Cardiac fibroblast (primary cell): ENCODE data around the gene PREP.

Source experiments
- DNase-seq, 2 donors: peaks; one replicate each; pipeline versions ENCODE4 v3.0.0 to v3.0.0-alpha.2; 2010; ENCODE audit warnings: low read depth in 2 of 2
- H3K4me3 ChIP-seq, 2 donors: replicated peaks in 1 of 2; 1 replicate in 1 of 2; 2 replicates in 1 of 2; pipeline ENCODE4 v1.5.1; 2011; ENCODE audit warnings: low read depth in 2 of 2, low read length in 2 of 2, mild to moderate bottlenecking in 2 of 2, moderate library complexity in 1 of 2
- CTCF ChIP-seq: IDR thresholded peaks from one replicate; pipeline ENCODE4 v1.5.1; 2011; ENCODE audit warnings: low read depth, mild to moderate bottlenecking, low read length, inconsistent platforms

The PREP gene

GRCh38 chr6:105278813-105279212, 124.1 kb downstream of the PREP start:
- DNase-seq = no peak
- H3K4me3 ChIP-seq = no peak overlapping the region
- no peak for TF ChIP-seq CTCF

- no peak for TF ChIP-seq CTCF
- no peak for DNase-seq
Measured at GRCh38 chr6:105278035-105278434, 124.8 kb downstream of the PREP start.

DNA sequence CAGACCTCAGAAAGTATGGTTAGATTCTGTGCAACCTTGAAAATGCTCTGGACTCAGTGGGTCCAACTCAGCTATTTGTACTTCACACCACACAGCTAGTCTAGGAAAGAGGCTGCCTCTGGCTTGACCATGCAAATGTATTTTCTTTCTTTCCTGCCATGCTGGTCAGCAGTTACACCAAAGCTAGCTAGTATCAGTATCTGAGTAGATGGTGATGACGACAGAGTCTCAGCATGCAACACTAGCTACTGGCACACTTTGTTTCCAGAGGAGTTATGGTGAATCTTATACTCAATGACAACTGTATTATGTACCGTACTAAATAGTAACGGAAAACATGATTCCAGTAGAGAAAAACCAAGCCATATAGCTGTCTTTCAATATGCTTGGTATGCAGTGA, 126.5 kb downstream of the PREP start:
- no peak for TF ChIP-seq CTCF
- H3K4me3 ChIP-seq = no peak overlapping the region
- DNase-seq = no peak

More at GRCh38 chr6:105278035-105278434, 124.8 kb downstream of the PREP start:
- no peak overlapping the region for H3K4me3 ChIP-seq

- H3K4me3 ChIP-seq = no peak overlapping the region
- TF ChIP-seq CTCF = no peak
- DNase-seq = no peak
Measured at GRCh38 chr6:105275542-105275941, 127.3 kb downstream of the PREP start.

DNA sequence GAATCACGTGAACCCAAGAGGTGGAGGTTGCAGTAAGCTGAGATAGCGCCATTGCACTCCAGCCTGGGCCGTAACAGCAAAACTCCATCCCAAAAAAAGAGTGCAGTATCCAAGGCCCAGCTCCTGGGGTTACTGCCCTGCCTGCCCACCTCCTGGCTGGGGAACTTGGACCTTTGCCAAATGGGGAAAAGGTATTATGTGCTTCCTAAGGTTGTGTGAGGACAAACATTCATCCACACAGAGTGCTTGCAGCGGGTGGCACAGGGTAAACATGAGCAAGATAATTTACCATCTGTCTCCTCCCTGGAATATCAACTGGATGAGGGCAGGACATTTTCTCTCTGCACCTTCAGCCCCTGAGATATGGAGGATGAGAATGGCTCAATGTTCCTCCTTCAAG, 128.2 kb downstream of the PREP start:
- TF ChIP-seq CTCF = no peak
- no peak overlapping the region for H3K4me3 ChIP-seq
- DNase-seq = no peak

DNA sequence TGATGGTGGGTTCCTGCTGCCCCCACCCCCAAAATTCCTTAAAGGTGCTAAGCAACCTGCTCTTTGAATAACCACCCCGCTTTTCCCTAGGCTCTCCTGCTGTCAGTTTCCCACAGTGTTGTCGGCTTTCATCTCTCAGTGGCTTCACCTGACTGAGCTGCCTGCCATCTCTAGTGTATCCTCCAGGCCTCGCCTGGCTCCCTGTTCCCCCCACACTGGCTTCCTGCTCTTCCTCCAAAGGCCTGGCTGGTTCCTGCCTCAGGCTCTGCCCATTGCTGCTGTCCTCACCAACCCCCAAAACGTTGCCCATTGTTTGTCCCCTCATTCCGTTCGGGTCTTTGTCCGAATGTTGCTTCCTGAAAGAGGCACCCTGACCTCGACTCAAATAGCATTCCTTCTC, 129.3 kb downstream of the PREP start:
- no peak for DNase-seq
- TF ChIP-seq CTCF = no peak
- H3K4me3 ChIP-seq = no peak overlapping the region

- DNase-seq = peak; percentile 39
- no peak for TF ChIP-seq CTCF
- H3K4me3 ChIP-seq = no peak overlapping the region
Measured at GRCh38 chr6:105272786-105273185, 130.1 kb downstream of the PREP start.
